SJSA1 (cell line): ENCODE data around the gene AAR2. TPM values are rescaled to one million over a fixed set of nuclear protein-coding genes. Genes with fewer than 3 reads are reported as not detected.

Experiments
- DNase-seq, 2 experiments: peaks; one replicate each; pipeline ENCODE4 v3.0.0-alpha.2; 2015 to 2020; ENCODE audit warnings: low spot score in 2 of 2, low read depth in 1 of 2
- H3K27ac ChIP-seq: fragments of 250-450 bp; sonication (Bioruptor Pico); 2 replicates; pipeline ENCODE4 v1.5.1; 2020; ENCODE audit warnings: mild to moderate bottlenecking, moderate library complexity
- H3K27me3 ChIP-seq: fragments of 250-450 bp; sonication (Bioruptor Pico); replicated peaks from 2 replicates; pipeline ENCODE4 v1.5.1; 2020; ENCODE audit warnings: mild to moderate bottlenecking, moderate library complexity
- H3K36me3 ChIP-seq: fragments of 250-450 bp; sonication (Bioruptor Pico); 2 replicates; pipeline ENCODE4 v1.5.1; 2020; ENCODE audit warnings: mild to moderate bottlenecking
- H3K4me1 ChIP-seq: fragments of 250-450 bp; sonication (Bioruptor Pico); replicated peaks from 2 replicates; pipeline ENCODE4 v1.6.1; 2021; ENCODE audit warnings: mild to moderate bottlenecking
- H3K4me3 ChIP-seq: fragments of 250-450 bp; sonication (Bioruptor Pico); 2 replicates; pipeline ENCODE4 v1.5.1; 2020; ENCODE audit warnings: mild to moderate bottlenecking
- H3K9me3 ChIP-seq: fragments of 250-450 bp; sonication (Bioruptor Pico); replicated peaks from 2 replicates; pipeline ENCODE4 v1.5.1; 2020; ENCODE audit warnings: mild to moderate bottlenecking
- total RNA-seq: library from RNA; depleted of rRNA; stranded (reverse); fragments of >200 nt; shearing (Covaris generic); gene quantifications from 2 replicates; pipeline ENCODE4 v1.2.3, GENCODE V29; 2014

Gene AAR2
- total RNA-seq, 1 experiment from 2014 or later: 32.0 TPM

DNA sequence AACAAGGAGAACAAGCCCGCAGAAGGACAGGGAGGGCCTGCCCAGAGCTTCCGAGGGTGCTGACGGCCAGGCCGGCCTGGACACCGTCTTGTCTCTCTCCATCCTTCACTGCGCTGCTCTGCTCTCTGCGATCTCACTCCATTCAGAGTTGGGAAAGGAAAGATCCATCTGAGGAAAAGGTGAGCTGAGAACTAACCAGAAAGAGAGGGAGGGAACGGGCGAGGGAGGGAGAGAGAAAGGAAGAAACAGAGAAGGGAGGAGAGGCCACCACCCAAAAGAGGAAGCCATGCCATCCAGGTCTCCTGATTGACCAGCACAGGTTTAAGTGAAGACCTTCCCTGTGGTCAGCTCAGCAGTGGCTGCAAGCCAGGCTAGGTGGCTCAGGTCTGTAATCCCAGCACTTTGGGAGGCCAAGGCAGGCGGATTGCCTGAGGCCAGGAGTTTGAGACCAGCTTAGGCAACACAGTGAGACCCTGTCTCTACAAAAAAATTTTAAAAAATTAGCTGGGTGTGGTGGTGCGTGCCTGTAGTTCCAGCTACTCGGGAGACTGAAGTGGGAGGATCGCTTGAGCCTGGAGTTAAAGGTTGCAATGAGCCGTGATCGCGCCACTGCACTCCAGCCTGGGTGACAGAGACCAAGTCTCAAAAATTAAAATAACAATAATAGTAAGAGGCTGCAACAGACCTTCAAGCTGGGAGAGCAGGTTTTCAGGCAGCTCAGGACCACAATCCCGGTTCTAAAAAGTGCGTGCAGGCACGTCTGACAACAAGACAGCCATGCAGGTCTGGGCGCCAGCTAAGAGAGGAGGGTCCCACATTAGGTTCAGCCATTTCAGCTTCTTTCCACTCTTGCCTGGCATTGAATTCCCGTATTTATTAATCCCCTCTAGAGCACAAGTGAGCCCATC lies 35.6 kb downstream of the AAR2 start:
- Histone ChIP-seq H3K9me3 (no peaks in the 10 kb centered on the region), H3K27me3 (peaks cover 20% of the 10 kb centered on the region), H3K27ac (no peak overlapping the region), H3K4me1 (no peaks in the 10 kb centered on the region), H3K4me3 (no peak overlapping the region), H3K36me3 (no peaks in the 10 kb centered on the region)
- no peak for DNase-seq

DNA sequence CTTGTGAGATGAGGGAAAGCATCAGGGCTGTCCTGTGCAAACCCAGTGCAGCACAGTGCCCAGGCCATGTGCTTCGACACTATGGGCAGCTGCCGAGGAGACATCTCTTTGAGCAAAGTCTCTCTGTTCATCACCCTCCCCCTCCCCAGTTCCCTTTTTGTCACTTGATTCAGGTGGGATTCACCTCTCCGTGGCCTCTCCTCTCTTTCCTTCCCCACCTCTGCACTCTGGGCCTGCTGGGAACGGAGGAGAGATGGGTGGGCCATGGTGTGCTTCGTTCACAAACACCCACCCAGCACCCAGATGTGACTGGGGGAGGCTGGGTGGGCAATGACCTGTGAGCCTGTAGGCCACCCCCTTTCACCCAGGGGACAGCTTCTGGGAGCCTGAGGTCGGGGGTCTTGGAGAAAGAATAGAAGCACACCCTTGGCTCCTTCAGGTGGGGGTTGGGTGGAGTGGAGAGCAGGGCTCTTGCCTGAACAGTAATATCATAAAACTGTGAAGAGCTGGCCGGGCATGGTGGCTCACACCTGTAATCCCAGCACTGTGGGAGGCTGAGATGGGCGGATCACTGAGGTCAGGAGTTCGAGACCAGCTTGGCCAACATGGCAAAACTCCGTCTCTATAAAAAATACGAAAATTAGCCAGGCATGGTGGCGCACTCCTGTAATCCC lies 36.4 kb downstream of the AAR2 start:
- Histone ChIP-seq H3K27ac (no peak overlapping the region), H3K9me3 (no peaks in the 10 kb centered on the region), H3K4me1 (no peaks in the 10 kb centered on the region), H3K36me3 (no peaks in the 10 kb centered on the region), H3K27me3 (peaks cover 28% of the 10 kb centered on the region), H3K4me3 (no peak overlapping the region)
- DNase-seq: no peak

GRCh38 chr20:36273414-36274180 lies 37.3 kb downstream of the AAR2 start:
- H3K4me3 ChIP-seq: no peak overlapping the region
- H3K27me3 ChIP-seq: peaks cover 34% of the 10 kb centered on the region
- DNase-seq: no peak
- no peak overlapping the region for H3K27ac ChIP-seq
- H3K36me3 ChIP-seq: no peaks in the 10 kb centered on the region
- no peaks in the 10 kb centered on the region for H3K4me1 ChIP-seq
- H3K9me3 ChIP-seq: no peaks in the 10 kb centered on the region

DNA sequence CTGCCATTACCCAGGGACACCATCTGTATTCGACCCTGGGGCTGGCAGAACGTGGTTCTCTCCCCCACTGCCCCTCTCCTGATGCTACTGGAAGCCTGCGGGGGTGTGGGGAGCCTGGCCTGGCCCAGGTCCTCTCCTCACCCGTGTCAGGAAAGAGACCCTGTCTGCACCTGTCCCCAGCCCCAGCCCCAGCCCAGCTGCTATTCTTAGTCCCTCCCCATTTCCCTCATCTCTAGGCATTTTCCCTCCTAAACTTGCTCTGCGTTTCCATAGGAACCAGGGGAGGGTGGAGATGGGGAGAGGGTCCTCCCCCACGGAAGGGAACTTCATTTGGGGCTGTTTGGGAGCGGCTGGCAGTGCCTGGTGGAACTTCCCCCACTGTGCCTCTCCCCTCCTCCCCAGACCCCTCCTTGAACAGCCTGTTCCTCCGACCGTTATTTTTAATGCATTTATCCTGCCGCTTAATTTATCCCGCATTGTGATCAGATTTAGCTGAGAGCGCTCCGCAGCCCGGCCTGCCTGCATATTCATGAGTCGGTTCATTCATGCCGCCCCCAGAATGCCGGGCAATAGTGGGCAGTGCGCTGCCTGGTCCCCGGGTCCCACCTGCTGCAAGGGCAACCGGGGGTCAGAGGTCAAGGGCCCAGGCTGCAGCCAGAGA lies 38.0 kb downstream of the AAR2 start:
- DNase-seq: peak in 1 of 2 experiments; percentile 41
- Histone ChIP-seq H3K4me3 (no peak overlapping the region), H3K4me1 (no peaks in the 10 kb centered on the region), H3K27ac (no peak overlapping the region), H3K27me3 (peaks cover 34% of the 10 kb centered on the region), H3K9me3 (no peaks in the 10 kb centered on the region), H3K36me3 (no peaks in the 10 kb centered on the region)

DNA sequence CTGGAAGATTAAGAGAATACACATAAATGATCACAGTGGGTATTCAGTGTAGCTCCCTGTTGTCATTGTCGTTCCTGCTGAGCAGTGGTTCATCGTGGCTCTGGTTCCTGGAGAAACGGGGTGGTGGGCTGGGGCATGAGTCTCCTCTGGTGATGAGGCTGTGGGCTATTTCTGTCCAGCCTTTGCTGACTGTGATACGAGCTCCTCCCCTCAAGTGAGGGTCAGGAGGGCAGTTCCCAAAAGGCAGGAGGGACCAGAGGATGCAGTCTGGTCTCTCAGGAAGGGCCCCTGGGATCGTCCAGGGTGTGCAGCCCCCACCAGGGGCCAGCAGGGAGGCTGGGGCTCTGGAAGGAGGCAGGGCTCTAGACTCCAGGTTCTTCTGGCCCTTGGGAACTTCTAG lies 38.7 kb downstream of the AAR2 start:
- DNase-seq: peak in 1 of 2 experiments; percentile 24
- Histone ChIP-seq H3K4me3 (no peak overlapping the region), H3K4me1 (no peaks in the 10 kb centered on the region), H3K9me3 (no peaks in the 10 kb centered on the region), H3K27me3 (peaks cover 39% of the 10 kb centered on the region), H3K36me3 (no peaks in the 10 kb centered on the region), H3K27ac (no peak overlapping the region)

DNA sequence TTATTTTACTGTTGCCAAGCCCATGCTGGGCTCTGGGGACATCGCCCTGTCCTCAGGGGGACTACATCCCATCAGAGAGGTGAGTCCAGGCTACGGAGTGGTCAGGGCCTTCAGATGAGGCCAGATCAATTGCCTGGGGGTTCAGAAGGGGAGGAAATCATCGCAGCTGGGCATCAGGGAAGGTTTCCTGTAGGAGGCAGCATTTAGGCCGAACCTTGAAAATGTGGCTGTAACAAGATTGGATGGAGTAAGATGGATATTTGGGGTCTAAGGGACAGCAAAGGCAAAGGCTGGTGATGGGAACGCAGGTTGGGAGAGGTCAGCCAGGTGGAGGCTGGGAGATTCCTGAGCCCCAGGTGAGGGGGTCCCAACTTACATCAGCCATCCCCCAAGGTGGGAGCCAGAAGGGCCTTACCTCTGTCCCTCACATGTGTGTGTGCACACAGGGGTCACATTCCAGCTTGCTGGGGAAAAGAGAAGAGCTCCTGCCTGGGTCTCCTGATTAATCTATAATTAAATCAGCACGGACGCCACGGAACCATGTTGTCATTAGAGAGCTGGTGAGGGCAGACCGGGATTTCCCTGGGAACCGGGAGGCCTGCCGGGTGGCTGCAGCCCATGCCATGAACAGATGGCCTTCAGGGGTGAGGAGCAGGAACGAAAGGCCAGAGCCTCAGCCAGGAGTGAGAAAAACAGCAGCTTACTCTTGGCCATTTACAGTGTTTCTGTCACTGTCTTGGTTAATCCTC lies 39.3 kb downstream of the AAR2 start:
- no peak for DNase-seq
- no peaks in the 10 kb centered on the region for H3K36me3 ChIP-seq
- H3K27me3 ChIP-seq: peaks cover 43% of the 10 kb centered on the region
- no peaks in the 10 kb centered on the region for H3K4me1 ChIP-seq
- no peak overlapping the region for H3K27ac ChIP-seq
- no peak overlapping the region for H3K4me3 ChIP-seq
- H3K9me3 ChIP-seq: no peaks in the 10 kb centered on the region

DNA sequence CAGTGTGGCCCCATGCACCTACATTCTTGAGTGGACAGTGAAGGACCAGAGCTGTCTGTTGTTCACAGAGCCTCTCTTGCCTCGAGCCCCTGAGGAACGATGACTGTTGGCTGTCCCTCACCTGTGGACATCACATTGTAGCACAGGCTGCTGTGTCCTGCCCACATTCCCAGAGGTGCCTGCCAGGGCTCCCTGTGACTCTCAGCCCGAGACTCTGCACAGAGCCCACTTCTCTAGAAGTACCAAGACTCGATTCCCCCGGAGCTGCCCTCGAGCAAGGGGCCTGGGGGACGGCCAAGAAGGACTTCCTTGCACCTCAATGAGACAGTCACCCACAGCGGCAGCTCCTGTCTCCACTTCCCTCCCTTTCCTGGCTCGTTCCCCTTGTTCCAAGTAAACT lies 41.3 kb downstream of the AAR2 start:
- Histone ChIP-seq H3K36me3 (no peaks in the 10 kb centered on the region), H3K4me3 (no peak overlapping the region), H3K4me1 (no peaks in the 10 kb centered on the region), H3K9me3 (no peaks in the 10 kb centered on the region), H3K27me3 (peaks cover 60% of the 10 kb centered on the region), H3K27ac (no peak overlapping the region)
- no peak for DNase-seq

DNA sequence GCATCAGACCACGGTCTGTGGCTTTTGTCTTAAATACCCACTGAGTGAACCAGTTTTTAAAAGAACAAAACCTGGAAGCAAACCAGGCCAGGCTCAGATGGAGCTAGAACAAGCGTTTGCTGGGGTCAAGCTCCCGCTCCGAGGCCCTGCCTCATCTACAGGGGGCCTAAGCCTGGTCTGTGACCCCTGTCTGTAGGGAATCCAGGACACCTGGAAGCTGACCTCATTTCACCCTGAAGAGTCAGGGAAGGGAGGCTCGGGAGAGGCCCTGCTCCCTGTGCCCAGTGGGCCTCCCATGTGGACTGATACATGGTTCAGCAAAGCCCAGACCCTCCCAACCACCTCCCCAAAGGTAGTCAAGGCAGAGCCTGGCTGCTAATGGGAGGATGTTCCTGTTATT lies 43.1 kb downstream of the AAR2 start:
- Histone ChIP-seq H3K27me3 (peaks cover 66% of the 10 kb centered on the region), H3K27ac (no peak overlapping the region), H3K4me3 (no peak overlapping the region), H3K4me1 (no peaks in the 10 kb centered on the region), H3K9me3 (no peaks in the 10 kb centered on the region), H3K36me3 (no peaks in the 10 kb centered on the region)
- DNase-seq: no peak

- H3K36me3 ChIP-seq: no peaks in the 10 kb centered on the region
- no peaks in the 10 kb centered on the region for H3K4me1 ChIP-seq
- no peaks in the 10 kb centered on the region for H3K9me3 ChIP-seq
- H3K4me3 ChIP-seq: no peak overlapping the region
- no peak overlapping the region for H3K27ac ChIP-seq
- no peak for DNase-seq
- peaks cover 67% of the 10 kb centered on the region for H3K27me3 ChIP-seq
Observed at GRCh38 chr20:36279776-36280175, 43.5 kb downstream of the AAR2 start.

- H3K4me1 ChIP-seq: no peaks in the 10 kb centered on the region
- H3K27ac ChIP-seq: no peak overlapping the region
- H3K9me3 ChIP-seq: no peaks in the 10 kb centered on the region
- no peak for DNase-seq
- peaks cover 72% of the 10 kb centered on the region for H3K27me3 ChIP-seq
- H3K4me3 ChIP-seq: no peak overlapping the region
- H3K36me3 ChIP-seq: no peaks in the 10 kb centered on the region
Observed at GRCh38 chr20:36281785-36282380, 45.6 kb downstream of the AAR2 start.

- H3K27ac ChIP-seq: no peak overlapping the region
- H3K9me3 ChIP-seq: no peaks in the 10 kb centered on the region
- H3K4me1 ChIP-seq: no peaks in the 10 kb centered on the region
- no peak overlapping the region for H3K4me3 ChIP-seq
- H3K27me3 ChIP-seq: peaks cover 67% of the 10 kb centered on the region
- H3K36me3 ChIP-seq: no peaks in the 10 kb centered on the region
- DNase-seq: no peak
Observed at GRCh38 chr20:36284751-36285150, 48.5 kb downstream of the AAR2 start.

DNA sequence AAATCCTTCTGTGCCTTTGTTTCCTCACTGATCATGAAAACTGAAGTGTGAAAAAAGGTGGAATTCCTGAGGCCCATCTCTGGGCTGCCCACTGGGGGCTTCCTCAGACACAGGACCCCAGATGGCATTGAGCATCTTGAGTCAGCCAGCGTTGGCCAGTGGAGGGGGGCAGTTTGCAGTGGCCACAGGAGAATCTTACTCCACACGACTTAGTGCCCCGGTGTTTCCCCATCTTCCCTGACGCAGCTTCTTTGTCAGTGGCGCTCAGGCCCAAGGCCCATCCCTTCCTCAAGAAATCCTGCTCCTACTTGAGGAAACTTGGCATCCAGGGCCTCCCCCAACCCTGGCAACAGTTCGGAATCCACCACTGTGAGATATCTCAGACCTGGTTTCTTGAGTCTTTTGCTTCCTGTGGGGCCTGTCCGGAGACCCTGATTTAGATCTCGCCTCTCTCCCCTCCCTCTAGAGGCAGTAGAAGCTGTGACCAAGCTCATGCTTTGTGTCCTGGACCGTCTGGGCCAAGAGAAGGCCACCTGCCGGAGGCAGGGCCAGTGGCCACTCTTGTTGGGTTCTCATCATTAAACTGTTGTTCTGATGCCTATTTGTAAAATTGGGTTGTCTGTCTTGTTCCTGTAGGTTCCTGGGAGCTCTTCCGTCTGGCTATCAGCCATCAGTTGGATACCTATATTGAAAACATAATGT lies 49.6 kb downstream of the AAR2 start:
- no peaks in the 10 kb centered on the region for H3K9me3 ChIP-seq
- no peak overlapping the region for H3K27ac ChIP-seq
- peaks cover 57% of the 10 kb centered on the region for H3K27me3 ChIP-seq
- no peaks in the 10 kb centered on the region for H3K4me1 ChIP-seq
- no peak for DNase-seq
- no peak overlapping the region for H3K4me3 ChIP-seq
- no peaks in the 10 kb centered on the region for H3K36me3 ChIP-seq
